ENCODE data around the gene PTPN18. TPM values are rescaled to one million over a fixed set of nuclear protein-coding genes. Genes with fewer than 3 reads are reported as not detected.

The PTPN18 gene
- polyA plus RNA-seq, 6 donors from 2014 or later = 57.8 to 83.3 (median 68.5) TPM

GRCh38 chr2:130372833-130373807 lies 17.3 kb downstream of the PTPN18 start:
- ATAC-seq (ENCODE audit: low read depth in 2 of 2) (no peak), DNase-seq (no peak)
- H3K4me3 Mint-ChIP-seq = peak overlapping the region; percentile 82 to 96 (median 90)
- no peaks in the 10 kb centered on the region for H3K27me3 Mint-ChIP-seq
- H3K27ac Mint-ChIP-seq = peak overlapping the region; percentile 67 to 94 (median 84)
- H3K36me3 Mint-ChIP-seq = peaks cover 12 to 18% of the 10 kb centered on the region in 2 donors
- peaks cover 76 to 79% (median 78%) of the 10 kb centered on the region in 3 donors for H3K4me1 Mint-ChIP-seq
- H3K9me3 Mint-ChIP-seq = no peaks in the 10 kb centered on the region

GRCh38 chr2:130373808-130374365 lies 18.0 kb downstream of the PTPN18 start:
- Mint-ChIP-seq H3K4me1 (peaks cover 76 to 86% (median 78%) of the 10 kb centered on the region in 3 donors), H3K27ac (peak overlapping the region; percentile 26 to 93 (median 75)), H3K36me3 (peaks cover 12 to 18% of the 10 kb centered on the region in 2 donors), H3K4me3 (peak overlapping the region; percentile 48 to 96 (median 84)), H3K9me3 (no peaks in the 10 kb centered on the region), H3K27me3 (no peaks in the 10 kb centered on the region)
- no peak for DNase-seq
- ATAC-seq (ENCODE audit: low read depth in 2 of 2) = no peak

- Mint-ChIP-seq H3K4me3 (peak overlapping the region in 7 of 8 donors; percentile 44 to 96 (median 82)), H3K36me3 (peaks cover 12 to 24% of the 10 kb centered on the region in 2 donors), H3K27me3 (no peaks in the 10 kb centered on the region), H3K9me3 (no peaks in the 10 kb centered on the region), H3K27ac (peak overlapping the region in 4 of 6 donors; percentile 67 to 89 (median 83)), H3K4me1 (peaks cover 77 to 87% (median 80%) of the 10 kb centered on the region in 3 donors)
- ATAC-seq (ENCODE audit: low read depth in 2 of 2) (no peak), DNase-seq (no peak)
These were observed 18.9 kb downstream of the PTPN18 start for GRCh38 chr2:130374587-130375290.

GRCh38 chr2:130375291-130376266 lies 19.7 kb downstream of the PTPN18 start:
- Mint-ChIP-seq H3K36me3 (peaks cover 12 to 28% of the 10 kb centered on the region in 2 donors), H3K27ac (peak overlapping the region; percentile 50 to 87 (median 80)), H3K9me3 (no peaks in the 10 kb centered on the region), H3K4me3 (peak overlapping the region in 5 of 8 donors; percentile 25 to 93 (median 54)), H3K4me1 (peaks cover 75 to 86% (median 77%) of the 10 kb centered on the region in 3 donors), H3K27me3 (no peaks in the 10 kb centered on the region)
- ATAC-seq (ENCODE audit: low read depth in 2 of 2) (no peak), DNase-seq (no peak)

DNA sequence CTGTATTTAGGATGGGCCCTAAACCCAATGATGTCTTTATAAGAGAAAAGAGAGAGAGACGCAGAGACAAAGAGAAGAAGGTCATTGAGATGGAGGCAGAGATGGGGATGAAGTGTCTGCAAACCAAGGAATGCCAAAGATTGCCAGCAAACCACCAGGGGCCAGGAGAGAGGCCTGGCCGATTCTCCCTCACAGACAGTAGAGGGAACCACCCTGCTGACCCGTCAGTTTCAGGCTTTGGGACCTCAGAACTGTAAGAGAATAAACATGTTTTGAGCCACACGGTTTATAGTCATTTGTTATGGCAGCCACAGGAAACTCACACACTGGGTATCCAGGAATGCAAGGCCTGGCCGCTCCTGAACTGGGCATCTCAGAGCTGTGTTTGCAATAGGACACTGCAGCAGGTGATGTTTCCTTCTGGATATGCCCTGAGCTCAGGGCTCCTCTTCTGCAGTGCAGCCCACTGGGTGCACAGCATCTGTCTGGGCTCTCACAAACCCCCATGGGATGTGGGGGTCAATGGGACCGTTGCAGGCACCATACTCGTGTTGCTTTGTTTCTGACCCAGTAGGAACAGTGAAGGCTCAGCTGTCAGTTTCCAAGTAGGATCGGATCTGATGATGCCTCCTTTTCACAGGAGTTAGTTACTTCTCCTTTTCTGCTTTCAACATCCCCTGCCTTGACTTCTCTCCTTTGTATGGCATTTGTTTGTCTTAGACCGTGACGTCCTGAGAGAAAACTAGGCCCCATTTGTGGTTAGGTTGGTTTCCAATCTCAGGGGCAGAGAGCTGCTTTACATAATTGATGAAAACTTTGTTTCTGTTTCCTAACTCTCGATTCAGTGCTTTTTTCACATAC lies 20.8 kb downstream of the PTPN18 start:
- ATAC-seq (ENCODE audit: low read depth in 2 of 2) (peak; percentile 17 to 20), DNase-seq (no peak)
- H3K4me1 Mint-ChIP-seq = peaks cover 76 to 85% (median 77%) of the 10 kb centered on the region in 3 donors
- H3K9me3 Mint-ChIP-seq = no peaks in the 10 kb centered on the region
- H3K36me3 Mint-ChIP-seq = peaks cover 13 to 28% of the 10 kb centered on the region in 2 donors
- H3K27me3 Mint-ChIP-seq = no peaks in the 10 kb centered on the region
- peak overlapping the region; percentile 37 to 92 (median 82) for H3K27ac Mint-ChIP-seq
- H3K4me3 Mint-ChIP-seq = peak overlapping the region in 5 of 8 donors; percentile 2 to 93 (median 43)

DNA sequence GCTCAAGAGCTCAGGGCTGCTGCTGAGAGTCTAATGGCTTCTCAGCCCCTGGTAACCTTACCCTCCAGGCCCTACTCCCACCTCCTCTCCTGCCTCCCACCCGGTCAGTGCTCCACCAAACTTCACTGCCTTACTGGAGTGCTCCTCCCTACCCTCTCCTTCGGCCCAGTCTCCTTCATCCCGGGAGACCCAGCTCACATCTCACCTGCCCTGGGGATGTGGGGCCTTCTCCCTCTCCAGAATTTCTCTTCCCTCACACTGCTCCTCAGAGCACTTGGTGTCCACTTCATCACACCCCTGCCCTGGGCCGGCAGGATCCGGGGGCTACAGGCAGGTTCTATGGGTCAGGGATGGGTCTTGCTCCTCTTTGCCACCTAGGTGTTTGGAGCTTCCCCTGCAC lies 21.6 kb downstream of the PTPN18 start:
- H3K9me3 Mint-ChIP-seq = no peaks in the 10 kb centered on the region
- peaks cover 75 to 88% (median 79%) of the 10 kb centered on the region in 3 donors for H3K4me1 Mint-ChIP-seq

GRCh38 chr2:130378206-130378897 lies 22.5 kb downstream of the PTPN18 start:
- Mint-ChIP-seq H3K4me1 (peaks cover 70 to 89% (median 73%) of the 10 kb centered on the region in 3 donors), H3K9me3 (no peaks in the 10 kb centered on the region), H3K4me3 (peak overlapping the region in 1 of 8 donors; percentile 68), H3K27ac (no peak overlapping the region), H3K36me3 (peaks cover 19 to 28% of the 10 kb centered on the region in 2 donors), H3K27me3 (no peaks in the 10 kb centered on the region)
- ATAC-seq (ENCODE audit: low read depth in 2 of 2) (no peak), DNase-seq (no peak)

More for the DNA sequence above, 21.6 kb downstream of the PTPN18 start:
- Mint-ChIP-seq H3K27ac (peak overlapping the region in 4 of 6 donors; percentile 69 to 92 (median 78)), H3K4me3 (peak overlapping the region in 5 of 8 donors; percentile 18 to 74 (median 43)), H3K27me3 (no peaks in the 10 kb centered on the region), H3K36me3 (peaks cover 19 to 28% of the 10 kb centered on the region in 2 donors)
- ATAC-seq (ENCODE audit: low read depth in 2 of 2) = no peak
- DNase-seq = no peak

- DNase-seq (no peak), ATAC-seq (ENCODE audit: low read depth in 2 of 2) (no peak)
- Mint-ChIP-seq H3K27ac (peak overlapping the region in 2 of 6 donors; percentile 29 to 33), H3K4me3 (no peak overlapping the region), H3K4me1 (peaks cover 65 to 84% (median 68%) of the 10 kb centered on the region in 3 donors), H3K36me3 (peaks cover 19 to 28% of the 10 kb centered on the region in 2 donors), H3K27me3 (no peaks in the 10 kb centered on the region), H3K9me3 (no peaks in the 10 kb centered on the region)
These were observed 23.0 kb downstream of the PTPN18 start for GRCh38 chr2:130378898-130379214.

GRCh38 chr2:130380096-130380934 lies 24.5 kb downstream of the PTPN18 start:
- Mint-ChIP-seq H3K27ac (peak overlapping the region in 1 of 6 donors; percentile 56), H3K4me3 (peak overlapping the region in 2 of 8 donors; percentile 1 to 61), H3K9me3 (no peaks in the 10 kb centered on the region), H3K27me3 (no peaks in the 10 kb centered on the region), H3K4me1 (peaks cover 55 to 74% (median 57%) of the 10 kb centered on the region in 3 donors), H3K36me3 (peaks cover 15 to 20% of the 10 kb centered on the region in 2 donors)
- ATAC-seq (ENCODE audit: low read depth in 2 of 2) (no peak), DNase-seq (no peak)

GRCh38 chr2:130381145-130381544 lies 25.3 kb downstream of the PTPN18 start:
- ATAC-seq (ENCODE audit: low read depth in 2 of 2) (no peak), DNase-seq (no peak)
- Mint-ChIP-seq H3K27me3 (no peaks in the 10 kb centered on the region), H3K36me3 (peaks cover 8 to 13% of the 10 kb centered on the region in 2 donors), H3K27ac (peak overlapping the region in 3 of 6 donors; percentile 47 to 78 (median 48)), H3K9me3 (no peaks in the 10 kb centered on the region), H3K4me1 (peaks cover 56 to 75% (median 57%) of the 10 kb centered on the region in 3 donors), H3K4me3 (no peak overlapping the region)

All from naive B cell (primary cell).